ENCODE results near the gene ATP2B3. TPM values are rescaled to one million over a fixed set of nuclear protein-coding genes. Genes with fewer than 3 reads are reported as not detected.
A peak's percentile ranks its signal among the peaks of the same experiment; 100 is the strongest.
"Not testable (repeated sequence)": the region's sequence is repeated elsewhere in the genome, so short reads cannot be mapped to it uniquely, and the experiment has no call there.

Gene ATP2B3
- total RNA-seq, 1 donor from 2014 or later = 0.37 TPM

GRCh38 chrX:153600032-153600373 lies 82.6 kb downstream of the ATP2B3 start:
- H3K27ac Mint-ChIP-seq (ENCODE audit: unreplicated experiment) = no peak overlapping the region
- peaks cover 16% of the 10 kb centered on the region for H3K4me1 Mint-ChIP-seq (ENCODE audit: low read depth)
- H3K9me3 Mint-ChIP-seq (ENCODE audit: low read depth) = peaks cover 3% of the 10 kb centered on the region
- peak overlapping the region; percentile 70 for H3K4me3 Mint-ChIP-seq (ENCODE audit: unreplicated experiment)
- TF ChIP-seq, protein P1, sequence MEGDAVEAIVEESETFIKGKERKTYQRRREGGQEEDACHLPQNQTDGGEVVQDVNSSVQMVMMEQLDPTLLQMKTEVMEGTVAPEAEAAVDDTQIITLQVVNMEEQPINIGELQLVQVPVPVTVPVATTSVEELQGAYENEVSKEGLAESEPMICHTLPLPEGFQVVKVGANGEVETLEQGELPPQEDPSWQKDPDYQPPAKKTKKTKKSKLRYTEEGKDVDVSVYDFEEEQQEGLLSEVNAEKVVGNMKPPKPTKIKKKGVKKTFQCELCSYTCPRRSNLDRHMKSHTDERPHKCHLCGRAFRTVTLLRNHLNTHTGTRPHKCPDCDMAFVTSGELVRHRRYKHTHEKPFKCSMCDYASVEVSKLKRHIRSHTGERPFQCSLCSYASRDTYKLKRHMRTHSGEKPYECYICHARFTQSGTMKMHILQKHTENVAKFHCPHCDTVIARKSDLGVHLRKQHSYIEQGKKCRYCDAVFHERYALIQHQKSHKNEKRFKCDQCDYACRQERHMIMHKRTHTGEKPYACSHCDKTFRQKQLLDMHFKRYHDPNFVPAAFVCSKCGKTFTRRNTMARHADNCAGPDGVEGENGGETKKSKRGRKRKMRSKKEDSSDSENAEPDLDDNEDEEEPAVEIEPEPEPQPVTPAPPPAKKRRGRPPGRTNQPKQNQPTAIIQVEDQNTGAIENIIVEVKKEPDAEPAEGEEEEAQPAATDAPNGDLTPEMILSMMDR (IDR thresholded peaks at IDR 0.05) = no peak
- H3K27me3 Mint-ChIP-seq (ENCODE audit: low read depth) = no peaks in the 10 kb centered on the region
- H3K36me3 Mint-ChIP-seq (ENCODE audit: low read depth) = peaks cover 4% of the 10 kb centered on the region
- peak; percentile 36 for DNase-seq (ENCODE audit: low spot score)

DNA sequence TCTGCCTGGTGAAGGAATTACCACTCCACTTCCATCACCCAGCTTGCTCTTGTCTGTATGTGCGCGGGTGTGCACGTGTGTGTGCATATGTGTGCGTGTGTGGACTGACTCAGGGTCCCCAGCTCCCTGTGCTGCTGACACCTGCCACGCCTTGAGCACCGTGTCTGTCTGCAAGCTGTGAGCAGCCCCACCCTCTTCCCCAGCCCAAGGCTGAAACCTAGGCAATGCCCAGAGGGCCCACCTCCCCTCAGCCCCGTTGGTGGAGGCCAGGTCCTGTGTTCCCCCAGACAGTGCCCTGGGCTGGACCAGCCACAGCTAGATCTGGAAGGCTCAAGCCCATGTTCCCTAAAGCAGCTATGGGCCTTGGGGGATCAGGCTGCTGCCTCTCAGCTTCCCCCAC lies 83.5 kb downstream of the ATP2B3 start:
- Mint-ChIP-seq H3K27me3 (ENCODE audit: low read depth) (no peaks in the 10 kb centered on the region), H3K4me1 (ENCODE audit: low read depth) (peaks cover 16% of the 10 kb centered on the region), H3K27ac (ENCODE audit: unreplicated experiment) (no peak overlapping the region), H3K36me3 (ENCODE audit: low read depth) (peaks cover 4% of the 10 kb centered on the region), H3K4me3 (ENCODE audit: unreplicated experiment) (no peak overlapping the region), H3K9me3 (ENCODE audit: low read depth) (peaks cover 3% of the 10 kb centered on the region)
- TF ChIP-seq, protein P1 (IDR thresholded peaks at IDR 0.05) = no peak
- DNase-seq (ENCODE audit: low spot score) = peak; percentile 59

GRCh38 chrX:153601511-153602110 lies 84.2 kb downstream of the ATP2B3 start:
- peaks cover 16% of the 10 kb centered on the region for H3K4me1 Mint-ChIP-seq (ENCODE audit: low read depth)
- H3K27me3 Mint-ChIP-seq (ENCODE audit: low read depth) = no peaks in the 10 kb centered on the region
- H3K27ac Mint-ChIP-seq (ENCODE audit: unreplicated experiment) = no peak overlapping the region
- no peak overlapping the region for H3K4me3 Mint-ChIP-seq (ENCODE audit: unreplicated experiment)
- peaks cover 3% of the 10 kb centered on the region for H3K9me3 Mint-ChIP-seq (ENCODE audit: low read depth)
- TF ChIP-seq, protein P1 (IDR thresholded peaks at IDR 0.05) = no peak
- H3K36me3 Mint-ChIP-seq (ENCODE audit: low read depth) = peaks cover 4% of the 10 kb centered on the region
- peak; percentile 51 for DNase-seq (ENCODE audit: low spot score)

GRCh38 chrX:153602601-153603000 lies 85.2 kb downstream of the ATP2B3 start:
- Mint-ChIP-seq H3K27ac (ENCODE audit: unreplicated experiment) (no peak overlapping the region), H3K4me1 (ENCODE audit: low read depth) (peaks cover 12% of the 10 kb centered on the region), H3K36me3 (ENCODE audit: low read depth) (peaks cover 4% of the 10 kb centered on the region), H3K27me3 (ENCODE audit: low read depth) (no peaks in the 10 kb centered on the region), H3K4me3 (ENCODE audit: unreplicated experiment) (no peak overlapping the region), H3K9me3 (ENCODE audit: low read depth) (peaks cover 11% of the 10 kb centered on the region)
- TF ChIP-seq, protein P1 (IDR thresholded peaks at IDR 0.05) = no peak
- no peak for DNase-seq (ENCODE audit: low spot score)

DNA sequence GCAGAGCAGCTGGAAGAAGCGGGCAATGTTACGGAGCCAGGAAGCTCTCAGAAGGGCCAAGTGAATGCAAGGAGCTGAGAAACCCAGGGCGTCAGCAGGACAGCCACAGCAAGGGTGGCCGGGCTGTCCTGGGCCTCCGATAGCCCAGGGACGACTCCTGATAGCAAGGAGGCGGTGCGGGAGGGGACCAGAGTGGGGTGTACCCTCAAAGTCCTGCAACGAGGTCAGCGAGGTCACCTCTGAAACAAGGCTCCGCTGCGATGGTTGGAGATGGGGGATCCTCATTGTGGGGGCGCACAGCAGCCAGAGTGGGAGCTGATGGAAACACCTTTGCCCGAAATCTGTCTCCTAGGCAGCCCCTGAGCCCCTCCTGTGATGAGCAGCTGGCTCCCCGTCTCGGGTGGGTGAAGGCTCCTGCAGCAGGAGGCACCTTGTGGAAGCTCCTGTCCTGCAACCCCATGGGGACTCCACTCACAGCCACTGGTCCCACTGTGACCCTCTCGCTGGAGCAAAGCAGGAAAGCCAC lies 85.8 kb downstream of the ATP2B3 start:
- no peak overlapping the region for H3K27ac Mint-ChIP-seq (ENCODE audit: unreplicated experiment)
- peaks cover 4% of the 10 kb centered on the region for H3K36me3 Mint-ChIP-seq (ENCODE audit: low read depth)
- no peak overlapping the region for H3K4me3 Mint-ChIP-seq (ENCODE audit: unreplicated experiment)
- TF ChIP-seq, protein P1 (IDR thresholded peaks at IDR 0.05) = no peak
- peak; percentile 75 for DNase-seq (ENCODE audit: low spot score)
- H3K27me3 Mint-ChIP-seq (ENCODE audit: low read depth) = no peaks in the 10 kb centered on the region
- H3K9me3 Mint-ChIP-seq (ENCODE audit: low read depth) = peaks cover 11% of the 10 kb centered on the region
- H3K4me1 Mint-ChIP-seq (ENCODE audit: low read depth) = peaks cover 8% of the 10 kb centered on the region

DNA sequence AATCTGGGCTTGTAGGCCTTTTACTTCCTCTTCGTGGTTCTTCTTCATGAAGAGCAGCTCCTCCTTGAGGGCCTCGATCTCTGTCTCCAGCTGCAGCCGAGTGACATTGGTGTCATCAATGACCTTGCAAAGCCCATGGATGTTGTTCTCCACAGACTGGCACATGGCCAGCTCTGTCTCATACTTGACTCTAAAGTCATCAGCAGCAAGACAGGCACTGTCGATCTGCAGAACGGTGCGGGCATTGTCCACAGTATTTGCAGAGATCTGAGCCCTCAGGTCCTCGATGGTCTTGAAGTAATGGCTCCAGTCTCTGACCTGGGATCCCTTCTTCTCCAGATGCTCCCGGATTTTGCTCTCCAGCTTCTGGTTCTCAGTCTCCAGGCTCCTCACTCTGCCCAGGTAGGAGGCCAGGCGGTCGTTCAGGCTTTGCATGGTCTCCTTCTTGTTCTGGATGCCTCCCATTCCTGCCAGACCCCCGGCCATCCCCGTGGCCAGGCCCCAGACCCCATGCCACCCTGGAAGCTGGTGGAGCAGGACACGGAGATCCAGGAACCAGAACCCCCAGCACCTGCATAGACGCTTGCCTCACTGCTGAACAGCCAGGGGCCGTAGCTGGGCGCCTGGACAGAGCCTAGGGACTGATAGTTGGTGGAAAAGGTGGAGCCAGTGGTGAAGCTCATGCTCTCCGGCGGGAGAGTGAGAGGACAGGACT lies 87.4 kb downstream of the ATP2B3 start:
- H3K36me3 Mint-ChIP-seq (ENCODE audit: low read depth); H3K4me3 Mint-ChIP-seq (ENCODE audit: unreplicated experiment); H3K27me3 Mint-ChIP-seq (ENCODE audit: low read depth); H3K27ac Mint-ChIP-seq (ENCODE audit: unreplicated experiment): not testable (repeated sequence)
- H3K4me1 Mint-ChIP-seq (ENCODE audit: low read depth) = peaks cover 10% of the 10 kb centered on the region
- H3K9me3 Mint-ChIP-seq (ENCODE audit: low read depth) = peaks cover 14% of the 10 kb centered on the region
- peak; percentile 59 for DNase-seq (ENCODE audit: low spot score)
